Activated naive CD4-positive, alpha-beta T cell (primary cell): ENCODE data around the gene NINJ2.
A peak's percentile ranks its signal among the peaks of the same experiment; 100 is the strongest.

Experiments
- DNase-seq, 4 experiments: peaks; one replicate each; lab custom pipeline; 2025; lab: John Stamatoyannopoulos, UW

The NINJ2 gene

DNA sequence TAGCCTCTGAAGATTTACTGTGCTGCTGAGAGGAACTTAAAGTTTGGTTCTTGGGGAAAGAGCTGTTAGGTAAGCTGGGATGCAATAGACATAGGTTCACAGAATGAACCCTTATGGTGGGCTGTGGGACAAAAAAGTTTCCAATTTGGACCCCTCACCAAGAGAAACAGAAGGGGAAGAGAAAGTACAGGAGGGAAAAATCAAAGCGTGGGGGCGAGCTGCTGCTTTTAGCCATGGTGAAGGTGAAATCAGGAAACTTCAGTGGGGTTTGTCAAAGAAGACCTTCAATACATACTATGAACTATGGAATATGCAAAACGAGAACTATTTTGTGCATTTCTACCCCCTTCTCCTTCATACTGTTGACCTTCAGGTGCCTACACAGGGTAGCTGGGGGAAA, 10.6 kb upstream of the NINJ2 start:
- no peak for DNase-seq

DNA sequence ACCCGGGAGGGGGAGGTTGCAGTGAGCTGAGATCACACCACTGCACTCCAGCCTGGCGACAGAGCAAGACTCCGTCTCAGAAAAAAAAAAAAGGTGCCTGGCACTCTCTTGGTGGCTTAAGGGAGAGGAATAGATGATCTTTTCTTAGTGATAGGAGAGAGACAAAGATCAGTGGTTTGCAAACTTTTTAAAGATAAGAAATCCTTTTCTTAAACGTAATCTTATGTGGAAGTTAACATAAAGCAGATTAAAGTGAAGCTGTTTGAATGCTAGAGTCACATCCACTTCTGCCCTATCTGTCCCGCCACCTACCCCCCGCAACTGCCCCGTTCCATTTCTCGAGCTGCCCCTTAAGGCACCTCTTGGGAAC, 6.3 kb upstream of the NINJ2 start:
- DNase-seq, result no peak

GRCh38 chr12:668090-668481, 4.8 kb upstream of the NINJ2 start:
- no peak for DNase-seq

- no peak for DNase-seq
Measured at GRCh38 chr12:666766-667308, 3.6 kb upstream of the NINJ2 start.

DNA sequence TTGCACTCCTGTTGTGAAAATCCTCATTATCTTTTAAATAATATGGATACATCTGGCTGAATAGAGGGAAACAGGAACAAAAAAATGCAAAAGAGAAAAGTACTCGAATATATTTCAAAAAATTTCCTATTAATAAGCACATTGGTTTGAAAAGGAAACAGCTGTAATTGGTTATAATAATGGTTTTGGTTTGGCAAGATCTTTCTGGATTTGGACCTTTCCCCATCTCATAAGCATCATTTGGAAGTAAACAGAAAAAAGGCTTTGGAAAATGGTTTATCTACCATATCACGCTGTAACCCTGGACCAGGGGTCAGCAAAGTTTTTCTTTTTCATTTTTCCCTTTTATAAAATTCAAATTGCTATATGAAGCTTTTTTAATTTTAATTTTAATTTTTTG, 2.8 kb upstream of the NINJ2 start:
- DNase-seq, result no peak

- DNase-seq, result no peak
Measured at GRCh38 chr12:664779-665092, 1.5 kb upstream of the NINJ2 start.

- DNase-seq, result no peak
Measured at GRCh38 chr12:664075-664778, 982 bp upstream of the NINJ2 start.

DNA sequence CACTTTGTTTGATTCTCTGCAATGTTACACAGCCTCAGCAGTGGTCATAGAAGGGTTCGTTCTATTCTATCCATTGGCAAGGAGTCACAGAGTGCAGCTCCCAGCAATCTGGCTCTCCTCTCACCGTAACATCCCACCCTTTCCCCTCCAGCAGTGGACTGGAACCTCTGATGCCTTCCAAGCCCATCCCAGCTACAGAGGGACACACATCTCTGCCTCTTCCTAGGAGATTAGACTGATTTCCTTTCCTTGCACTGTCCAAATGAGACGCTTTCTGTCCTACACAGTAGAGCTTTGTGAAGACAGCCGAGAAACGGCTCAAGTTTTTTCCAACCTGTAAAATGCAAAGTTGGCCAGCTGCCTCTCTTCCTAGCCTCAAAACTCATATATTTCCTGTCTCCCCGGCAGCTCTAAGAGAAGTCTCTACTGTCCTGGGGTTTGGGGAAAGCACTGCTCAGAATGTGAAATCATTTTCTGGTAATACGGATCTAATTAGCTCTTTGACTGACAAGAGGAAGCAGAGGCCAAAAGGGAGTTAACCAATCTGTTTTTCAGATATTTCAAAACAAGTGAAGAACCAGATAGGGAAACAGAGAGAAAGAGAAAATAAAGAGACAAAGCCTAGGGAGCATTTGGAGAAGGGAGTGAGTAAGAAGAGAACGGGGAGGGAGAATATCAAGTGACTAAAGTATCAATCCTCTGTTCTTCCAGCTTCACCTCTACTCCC, 516 bp downstream of the NINJ2 start:
- DNase-seq, result no peak

DNA sequence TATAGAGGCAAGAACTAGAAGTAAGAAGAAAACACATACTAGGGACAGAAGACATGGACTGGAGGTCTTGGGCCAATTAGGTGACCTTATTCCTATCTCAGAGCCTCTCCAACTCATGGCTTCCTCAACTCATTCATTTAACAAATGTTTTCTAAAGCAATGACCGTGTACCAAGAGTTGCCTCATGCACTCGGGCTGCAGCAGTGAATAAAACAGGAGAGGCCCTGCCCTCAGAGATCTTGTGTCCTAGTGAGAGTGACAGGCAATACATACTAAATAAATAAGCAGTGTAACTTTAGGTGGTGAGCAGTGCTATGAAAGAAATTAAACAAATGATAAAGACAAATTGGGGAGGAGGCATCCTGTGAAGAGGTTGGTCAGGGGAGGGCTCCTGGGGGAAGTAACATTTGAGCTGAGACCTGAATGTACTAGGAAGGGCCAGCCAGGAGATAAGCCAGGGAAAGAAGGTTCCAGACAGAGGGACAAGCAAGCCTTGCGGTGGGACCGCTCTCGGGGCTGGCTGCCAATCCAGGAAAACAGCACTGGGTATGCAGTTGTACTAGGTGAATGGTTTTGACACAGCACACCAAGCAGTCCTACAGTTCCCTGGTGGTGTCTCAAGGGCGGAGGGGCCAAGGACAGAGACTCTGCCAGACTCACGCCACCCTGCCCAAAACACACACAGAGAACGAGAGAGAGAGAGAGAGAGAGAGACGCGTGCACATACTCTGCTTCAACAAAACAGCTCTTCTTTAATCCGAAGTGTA, 1.3 kb downstream of the NINJ2 start:
- no peak for DNase-seq

DNA sequence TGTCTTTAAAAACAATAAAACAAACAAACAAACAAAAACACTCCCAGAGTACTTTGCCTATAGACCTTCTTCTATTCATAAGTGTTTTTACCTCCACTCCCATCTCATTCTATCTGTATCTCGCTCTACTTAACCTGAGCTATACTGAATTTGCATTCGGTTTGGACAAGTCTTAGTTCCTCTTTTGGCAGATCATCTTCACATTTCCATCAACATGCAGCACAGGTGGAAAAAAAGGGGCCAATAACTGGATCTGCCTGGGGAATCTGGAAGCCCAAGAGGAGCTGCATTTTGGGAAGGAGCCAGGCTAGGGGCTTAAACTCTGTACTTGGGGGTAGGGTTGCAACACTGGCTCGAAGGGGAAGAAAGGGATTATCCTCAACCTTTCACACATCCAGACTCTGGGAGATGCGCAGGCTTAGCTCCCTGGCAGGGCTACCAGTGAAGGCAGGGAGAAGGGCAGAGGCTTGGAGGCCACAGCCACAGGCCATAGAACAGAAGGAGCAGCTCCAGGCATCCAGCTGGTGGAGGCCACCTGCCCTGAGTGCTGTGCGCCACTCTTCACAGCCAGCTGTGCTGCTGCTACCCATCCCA, 4.1 kb downstream of the NINJ2 start:
- DNase-seq, result no peak

DNA sequence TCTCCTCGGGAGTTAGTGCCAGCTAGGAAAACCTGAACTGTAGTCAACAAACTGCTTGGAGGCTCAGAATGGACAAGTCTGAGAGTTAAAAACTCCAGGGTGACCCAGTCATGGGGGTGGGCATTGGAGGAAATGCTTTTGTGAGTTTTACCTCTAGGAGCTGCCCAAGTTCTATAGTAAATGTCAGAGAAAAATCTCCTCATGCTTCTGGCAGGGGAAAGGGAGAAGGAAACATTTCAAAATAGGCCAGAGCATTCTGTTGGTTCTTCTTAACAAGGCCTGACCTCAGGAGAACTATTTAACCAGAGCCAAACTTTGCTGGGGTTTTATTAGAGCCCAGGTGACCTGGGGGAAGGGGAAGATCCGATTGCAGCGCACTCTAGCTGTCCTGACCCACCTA, 12.3 kb downstream of the NINJ2 start:
- no peak for DNase-seq

DNA sequence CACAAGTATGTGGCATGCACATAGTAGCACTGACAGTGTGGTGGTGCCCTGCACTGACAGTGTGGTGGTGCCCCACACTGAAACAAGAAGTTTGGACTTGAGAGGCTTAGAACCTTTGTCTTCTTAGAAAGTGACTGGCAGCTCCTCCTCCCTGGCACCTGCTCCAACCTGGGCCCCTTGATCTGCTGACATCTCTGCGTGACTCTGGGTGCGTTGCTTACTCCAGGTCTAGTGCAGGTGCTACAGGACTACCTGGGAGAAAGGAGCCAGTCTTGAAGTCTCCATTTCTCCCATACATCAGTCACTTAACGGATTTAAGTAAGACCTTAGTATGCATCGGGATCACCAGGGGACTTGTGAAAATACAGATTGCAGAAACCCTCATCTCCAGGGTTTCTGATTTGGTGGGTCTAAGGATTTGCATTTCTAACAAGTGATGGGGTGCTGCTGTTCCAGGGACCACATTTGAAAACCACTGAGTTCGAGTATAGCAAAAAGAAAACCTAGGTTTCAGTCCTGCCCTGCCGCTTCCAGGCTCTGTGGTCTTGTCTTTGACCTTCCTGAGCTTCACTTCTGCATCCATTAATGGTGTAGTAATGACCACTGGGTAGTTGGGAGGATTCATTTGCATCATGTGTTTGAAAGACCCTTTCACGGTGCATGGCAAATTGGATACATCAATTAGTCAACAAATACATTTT, 15.7 kb downstream of the NINJ2 start:
- no peak for DNase-seq

- DNase-seq, result no peak
Measured at GRCh38 chr12:646442-647384, 16.5 kb downstream of the NINJ2 start.

GRCh38 chr12:645563-646071, 17.6 kb downstream of the NINJ2 start:
- no peak for DNase-seq

DNA sequence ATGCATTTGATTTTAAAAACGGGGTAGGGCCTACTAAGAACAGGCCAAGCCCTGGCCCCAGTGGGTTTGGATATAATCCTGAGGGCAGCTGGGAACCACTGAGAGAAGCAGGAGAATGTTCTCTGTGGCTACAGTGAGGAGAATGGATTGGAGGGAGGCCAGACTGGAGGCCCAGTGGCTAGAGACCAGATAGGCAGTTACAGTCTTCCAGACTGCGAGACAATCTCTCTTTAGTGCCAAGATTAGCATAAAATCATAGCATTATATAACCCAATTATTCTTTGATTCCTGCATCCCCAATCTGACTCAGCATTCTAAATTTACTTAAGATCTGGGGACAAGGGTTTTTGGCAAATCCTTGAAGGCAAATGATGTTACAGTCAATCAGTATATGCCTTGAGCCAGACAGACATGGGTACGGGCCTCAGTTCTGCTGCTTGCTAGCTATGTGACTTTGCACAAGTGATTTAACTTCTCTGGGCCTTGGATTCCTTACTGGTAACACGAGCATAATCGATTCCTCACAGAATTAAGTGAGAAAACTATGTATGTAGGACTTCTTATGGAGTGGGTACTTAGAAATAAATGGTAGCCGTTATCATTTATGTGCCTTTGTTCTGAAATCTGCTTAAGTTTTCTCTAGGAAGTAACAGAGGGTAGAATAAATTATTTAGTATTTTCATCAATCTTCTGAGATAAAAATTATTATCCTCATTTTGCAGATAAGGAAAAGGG, 18.3 kb downstream of the NINJ2 start:
- no peak for DNase-seq

DNA sequence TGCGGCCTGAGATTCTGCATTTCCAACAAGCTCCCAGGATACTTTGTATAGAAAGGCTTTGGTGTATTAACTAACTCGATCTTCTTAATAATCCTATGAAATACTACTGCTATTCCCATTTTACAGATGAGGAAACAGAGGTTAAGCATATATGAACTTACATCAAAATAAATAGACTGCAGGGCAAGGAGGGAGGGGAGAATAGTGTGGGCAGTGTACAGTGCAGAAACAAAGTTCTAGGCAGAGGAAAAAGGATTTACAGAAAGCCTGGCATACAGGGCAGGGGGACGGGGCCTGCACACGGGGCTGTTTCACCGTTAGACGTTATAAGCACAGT, 19.0 kb downstream of the NINJ2 start:
- no peak for DNase-seq

GRCh38 chr12:643475-644302, 19.6 kb downstream of the NINJ2 start:
- DNase-seq, result no peak

DNA sequence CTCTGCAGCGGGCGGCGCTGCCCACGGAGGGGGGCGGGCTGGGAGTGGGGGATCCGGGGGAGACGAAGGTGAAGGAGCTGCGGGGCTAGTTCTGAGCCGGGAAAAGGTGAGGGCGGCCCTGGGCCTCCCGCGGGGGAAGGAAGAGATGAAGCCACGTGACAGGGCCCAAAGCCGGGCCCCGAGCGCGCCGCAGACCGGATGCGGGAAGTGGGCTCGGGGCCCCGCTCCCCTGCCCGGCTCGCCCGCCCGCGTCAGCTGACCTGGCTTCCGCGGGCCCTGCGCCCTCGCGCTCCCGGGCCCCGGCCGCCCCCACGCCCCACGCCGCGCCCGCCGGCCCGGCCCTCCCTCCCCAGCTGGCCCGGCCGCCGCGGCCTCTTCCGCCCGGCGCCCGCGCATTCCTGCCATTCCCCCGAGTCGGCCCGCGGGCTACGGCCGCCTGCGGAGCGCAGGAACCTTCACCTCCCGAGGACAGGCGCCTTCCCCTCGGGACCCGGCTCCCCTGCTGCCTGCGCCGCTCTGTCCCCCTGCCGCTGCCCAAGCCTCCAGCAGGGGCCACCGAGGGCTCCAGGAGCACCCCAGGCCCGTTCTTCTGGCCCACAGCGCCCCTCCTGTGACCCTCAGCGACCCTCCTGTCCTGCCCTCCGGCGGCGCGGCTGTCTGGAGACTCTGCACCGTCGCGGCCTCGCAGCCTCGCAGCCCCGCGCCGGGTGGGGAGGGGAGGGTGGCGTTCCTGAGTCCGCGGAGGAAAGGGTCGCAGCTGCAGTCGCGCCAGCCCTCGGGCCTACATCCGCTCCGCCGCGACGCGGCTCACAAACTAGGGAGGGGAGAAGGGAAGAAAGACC, 20.4 kb downstream of the NINJ2 start:
- DNase-seq, result peak; percentile 15 to 71 (median 40)
